T-cell (primary cell): Measurements from ENCODE around the gene DPEP2. TPM values are rescaled to one million over a fixed set of nuclear protein-coding genes. Genes with fewer than 3 reads are reported as not detected.

Experiments
- ATAC-seq, 4 experiments: fragments of 200-7000 bp in 3 of 4; fragments of 150-1000 bp in 1 of 4; cut with Tn5 transposase; replicated peaks in 1 of 4; 1 replicate in 3 of 4; 2 replicates in 1 of 4; pipeline ENCODE4 v1.10.0; 2021; ENCODE audit warnings: moderate library complexity in 3 of 4, mild to moderate bottlenecking in 2 of 4, moderate number of reproducible peaks in 1 of 4
- CTCF ChIA-PET, 2 donors: fragments of 300-600 bp; sonication (Branson Sonifier 250); formaldehyde crosslinking; loops; one replicate each; lab custom pipeline; 2022; ENCODE audit warnings: antibody characterized with exemption in 2 of 2; lab: Charles Lee
- POLR2A ChIA-PET, 2 donors: fragments of 300-600 bp; sonication (Branson Sonifier 250); formaldehyde crosslinking; loops; one replicate each; lab custom pipeline; 2022; ENCODE audit warnings: antibody characterized with exemption in 2 of 2; lab: Charles Lee
- DNase-seq, 35 experiments: peaks; one replicate each; pipeline versions ENCODE4 v3.0.0 to v3.0.0-alpha.2; 2013 to 2023
- H3K27ac ChIP-seq: one replicate; pipeline ENCODE4 v1.5.1; 2013; ENCODE audit warnings: low read length
- H3K27me3 ChIP-seq, 2 experiments: replicated peaks in 1 of 2; 1 replicate in 1 of 2; 2 replicates in 1 of 2; pipeline versions ENCODE4 v1.6.1 to v1.7.0; 2013; ENCODE audit warnings: low read length in 1 of 2, mixed read lengths in 1 of 2; ENCODE audit not compliant: control insufficient read depth in 2 of 2, insufficient read depth in 2 of 2; ENCODE audit errors: extremely low read depth in 1 of 2
- H3K36me3 ChIP-seq, 2 donors: 1 replicate in 1 of 2; 2 replicates in 1 of 2; pipeline versions ENCODE4 v1.6.1 to v1.7.0; 2013; ENCODE audit warnings: low read length in 1 of 2; ENCODE audit not compliant: control insufficient read depth in 2 of 2, insufficient read depth in 1 of 2; ENCODE audit errors: extremely low read depth in 1 of 2
- H3K4me1 ChIP-seq, 2 experiments: 1 replicate in 1 of 2; 2 replicates in 1 of 2; pipeline versions ENCODE4 v1.6.1 to v1.7.0; 2013; ENCODE audit warnings: low read length in 2 of 2, mixed read lengths in 1 of 2; ENCODE audit not compliant: insufficient read depth in 2 of 2, control insufficient read depth in 1 of 2; ENCODE audit errors: extremely low read depth in 1 of 2
- H3K4me3 ChIP-seq, 2 donors: 1 replicate in 1 of 2; 2 replicates in 1 of 2; pipeline versions ENCODE4 v1.5.1 to v1.7.0; 2013; ENCODE audit warnings: mild to moderate bottlenecking in 2 of 2, low read length in 1 of 2, moderate library complexity in 1 of 2; ENCODE audit not compliant: control insufficient read depth in 1 of 2; ENCODE audit errors: extremely low read depth in 1 of 2
- H3K9me3 ChIP-seq: 2 replicates; pipeline ENCODE4 v1.7.0; 2013
- H3K27ac Mint-ChIP-seq, 2 donors: one replicate each; pipeline ENCODE4 v1.8.0; 2020 to 2021; ENCODE audit warnings: mild to moderate bottlenecking in 2 of 2, mixed read lengths in 2 of 2
- H3K27me3 Mint-ChIP-seq, 2 donors: one replicate each; pipeline ENCODE4 v1.8.0; 2021 to 2022; ENCODE audit warnings: mixed read lengths in 2 of 2
- H3K36me3 Mint-ChIP-seq: one replicate; pipeline ENCODE4 v1.8.0; 2021; ENCODE audit warnings: mixed read lengths
- H3K4me1 Mint-ChIP-seq, 3 donors: one replicate each; pipeline ENCODE4 v1.8.0; 2020 to 2022; ENCODE audit warnings: mixed read lengths in 3 of 3, mild to moderate bottlenecking in 1 of 3
- H3K4me3 Mint-ChIP-seq, 3 donors: one replicate each; pipeline ENCODE4 v1.8.0; 2020 to 2022; ENCODE audit warnings: mild to moderate bottlenecking in 3 of 3, mixed read lengths in 3 of 3, moderate library complexity in 3 of 3
- H3K9me3 Mint-ChIP-seq, 3 donors: one replicate each; pipeline ENCODE4 v1.8.0; 2020 to 2022; ENCODE audit warnings: mixed read lengths in 3 of 3
- WGBS: methylation state at CpG from one replicate; pipeline ENCODE4 v1.1.5; 2013; ENCODE audit warnings: missing lambda C conversion rate; ENCODE audit not compliant: insufficient coverage; 5-methylcytosine and 5-hydroxymethylcytosine counted together
- total RNA-seq, 35 experiments: library from RNA in 6 of 35; stranded (reverse) in 6 of 35; fragments of 120-200 nt in 1 of 35; gene quantifications; one replicate each; pipeline versions ENCODE4 v1.2.1 to v1.2.4 and lab custom pipeline; 2013 to 2026

Gene DPEP2
- total RNA-seq, 5 donors from 2014 or later (not counting 1 experiment from before 2014, with no cell fraction given), result 51.5 to 122 (median 100) TPM

DNA sequence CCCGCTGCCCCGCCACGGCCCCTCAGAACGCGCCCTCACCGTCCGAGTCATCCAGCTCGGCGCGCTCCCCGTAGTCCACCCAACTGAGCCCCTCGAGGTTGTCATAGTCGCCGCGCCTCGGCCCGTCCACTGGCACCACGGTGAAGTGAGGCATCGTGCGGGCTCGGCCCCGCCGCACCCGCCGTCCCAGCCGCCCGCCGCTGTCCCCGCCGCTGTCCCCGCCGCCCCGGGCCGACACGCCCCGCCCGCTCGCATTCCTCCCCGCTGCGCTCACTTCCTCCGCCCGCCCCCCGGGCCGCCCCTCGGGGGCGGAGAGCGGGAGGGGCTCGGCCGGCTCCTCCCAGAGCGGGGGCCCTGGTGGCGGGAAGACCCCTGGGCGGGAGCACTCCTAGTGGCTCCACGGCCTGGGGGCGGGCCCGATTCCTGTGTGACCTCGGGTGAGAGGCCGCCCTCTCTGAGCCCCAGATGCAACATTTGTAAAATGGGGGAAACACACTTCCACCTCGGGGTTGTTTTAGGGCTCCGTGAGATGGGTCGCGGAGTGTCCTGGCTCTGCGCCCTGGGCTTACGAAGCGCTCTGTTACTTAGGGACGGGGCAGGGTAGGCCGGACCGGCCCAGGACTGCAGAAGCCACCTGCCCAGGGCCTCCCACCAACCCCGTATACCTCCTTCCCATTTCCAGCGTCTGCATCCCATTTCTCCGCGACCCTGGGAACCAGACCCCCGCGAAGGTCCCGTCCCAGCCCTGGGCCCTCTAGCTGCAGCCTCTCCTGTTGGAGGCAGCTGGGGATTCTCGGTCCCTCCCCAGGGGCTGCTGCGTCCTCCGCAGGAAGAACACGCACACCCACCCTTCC is 30.7 kb downstream of the DPEP2 start, which contains the start of gene SLC12A4:
Gene SLC12A4, minus strand, starts transcription at position 238 of the 854 bp plus-strand sequence. Its CDS starts 84 bp downstream, at position 154.
- H3K27me3 ChIP-seq, result no peaks in the 10 kb centered on the region
- peak; percentile 87 to 93 (median 89) for ATAC-seq
- H3K9me3 Mint-ChIP-seq, result no peaks in the 10 kb centered on the region
- CTCF ChIA-PET, result interaction anchor here in 1 of 2 donors (1.0 kb wide), 1 partner anchor 20 kb away, joined by 3 read pairs; no protein-coding TSS in a partner anchor
- POLR2A ChIA-PET, result no interaction called here
- 1% methylated on average over 78 of the region's 78 CpGs for WGBS
- H3K36me3 ChIP-seq, result no peaks in the 10 kb centered on the region
- peaks cover 21 to 36% (median 23%) of the 10 kb centered on the region in 3 donors for H3K4me1 Mint-ChIP-seq
- H3K27ac Mint-ChIP-seq, result peak within 1 kb of the TSS; percentile 91 to 92
- H3K36me3 Mint-ChIP-seq, result no peaks in the 10 kb centered on the region
- peak within 1 kb of the TSS; percentile 85 to 98 (median 94) for H3K4me3 Mint-ChIP-seq
- DNase-seq, result peak; percentile 70 to 89 (median 81)
- H3K27me3 Mint-ChIP-seq, result no peaks in the 10 kb centered on the region
- H3K27ac ChIP-seq, result peak within 1 kb of the TSS; percentile 40
- H3K4me3 ChIP-seq, result peak within 1 kb of the TSS; percentile 58 to 89
- H3K9me3 ChIP-seq, result no peaks in the 10 kb centered on the region
- peaks cover 10 to 28% of the 10 kb centered on the region in 2 experiments for H3K4me1 ChIP-seq

DNA sequence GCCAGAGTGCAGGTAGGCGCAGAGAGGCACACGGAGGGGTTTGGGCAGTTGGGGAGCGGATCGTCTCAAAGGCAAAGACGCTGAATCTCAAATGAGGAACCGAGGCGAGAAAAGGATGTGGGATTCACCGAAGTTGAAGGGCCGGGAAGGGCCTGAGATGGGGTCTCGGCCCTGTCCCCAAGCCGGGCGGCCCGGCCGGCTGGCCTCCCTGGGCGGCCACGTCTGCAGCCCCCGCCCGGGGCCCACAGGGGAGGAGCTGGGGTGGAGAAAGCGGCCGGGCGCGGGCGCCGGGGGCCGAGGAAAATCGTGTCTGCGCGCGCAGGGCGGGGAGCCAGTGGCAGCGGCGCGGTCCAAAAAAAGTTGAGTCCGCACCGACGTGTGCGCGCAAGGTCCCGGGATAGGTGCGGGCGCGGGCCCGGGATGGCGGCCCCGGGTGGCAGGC is 31.3 kb downstream of the DPEP2 start:
- ChIA-PET POLR2A (no interaction called here), CTCF (no interaction called here)
- DNase-seq (peak in 8 of 35 experiments; percentile 5 to 50 (median 18)), ATAC-seq (peak in 3 of 4 experiments; percentile 20 to 32 (median 31))
- Mint-ChIP-seq H3K27ac (peak overlapping the region; percentile 90 to 91), H3K9me3 (no peaks in the 10 kb centered on the region), H3K36me3 (peaks cover 2% of the 10 kb centered on the region), H3K4me3 (peak overlapping the region; percentile 85 to 98 (median 94)), H3K27me3 (no peaks in the 10 kb centered on the region), H3K4me1 (peaks cover 21 to 36% (median 23%) of the 10 kb centered on the region in 3 donors)
- no peak overlapping the region for H3K27ac ChIP-seq
- H3K4me3 ChIP-seq, result peak overlapping the region; percentile 58 to 73
- no peaks in the 10 kb centered on the region for H3K27me3 ChIP-seq
- WGBS, result under 1% methylated on average over 45 of the region's 45 CpGs
- H3K36me3 ChIP-seq, result peaks cover 0 to 2% of the 10 kb centered on the region in 2 donors
- peaks cover 10 to 28% of the 10 kb centered on the region in 2 experiments for H3K4me1 ChIP-seq
- no peaks in the 10 kb centered on the region for H3K9me3 ChIP-seq

DNA sequence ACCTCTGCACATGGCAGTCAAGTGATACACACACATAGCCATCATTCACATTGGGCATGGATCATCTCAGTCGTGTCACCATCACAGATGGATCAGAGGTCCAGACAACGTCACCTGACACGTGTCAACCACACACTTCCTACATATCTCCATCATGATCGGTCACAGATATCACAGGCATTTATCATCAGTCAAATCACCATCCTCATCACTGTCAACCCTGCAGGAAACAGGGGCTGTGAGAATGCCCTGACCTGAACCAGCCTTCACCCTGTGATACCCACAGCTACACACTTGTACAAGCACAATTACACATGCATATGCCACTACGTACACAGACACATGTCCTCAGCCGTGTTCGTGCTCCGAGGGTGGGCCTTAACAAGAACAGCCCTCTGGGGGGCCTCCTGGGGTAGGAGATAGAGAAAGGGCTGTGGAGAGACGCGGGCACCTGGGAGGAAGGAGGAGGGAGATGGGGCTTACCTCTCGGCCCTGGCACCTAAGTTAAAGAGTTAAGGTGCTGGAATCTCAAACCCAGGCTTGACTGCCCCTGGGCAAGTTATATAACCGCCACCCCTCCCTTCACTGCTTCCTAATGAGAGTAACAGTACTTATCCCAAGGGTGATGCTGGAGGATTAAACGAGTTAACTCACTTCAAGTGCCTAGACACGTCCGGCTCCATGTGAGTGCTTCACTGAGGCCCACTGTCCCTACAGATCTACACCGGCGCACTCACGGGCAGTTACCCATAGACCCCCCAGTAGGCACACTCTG is 31.9 kb downstream of the DPEP2 start:
- no peaks in the 10 kb centered on the region for H3K9me3 ChIP-seq
- no peaks in the 10 kb centered on the region for H3K27me3 ChIP-seq
- H3K4me1 ChIP-seq, result peaks cover 10 to 28% of the 10 kb centered on the region in 2 experiments
- H3K4me3 Mint-ChIP-seq, result peak overlapping the region; percentile 85 to 98 (median 94)
- ChIA-PET CTCF (no interaction called here), POLR2A (interaction anchor here in 1 of 2 donors (0.7 kb wide), 1 partner anchor 151 kb away, joined by 3 read pairs; no protein-coding TSS in a partner anchor)
- ATAC-seq, result no peak
- DNase-seq, result peak in 10 of 35 experiments; percentile 3 to 44 (median 20)
- H3K4me1 Mint-ChIP-seq, result peaks cover 21 to 36% (median 23%) of the 10 kb centered on the region in 3 donors
- H3K4me3 ChIP-seq, result peak overlapping the region; percentile 58 to 73
- H3K27ac ChIP-seq, result no peak overlapping the region
- peaks cover 0 to 4% of the 10 kb centered on the region in 2 donors for H3K36me3 ChIP-seq
- H3K9me3 Mint-ChIP-seq, result no peaks in the 10 kb centered on the region
- peaks cover 7% of the 10 kb centered on the region for H3K36me3 Mint-ChIP-seq
- H3K27ac Mint-ChIP-seq, result peak overlapping the region; percentile 90 to 91
- WGBS, result 23% methylated on average over 5 of the region's 18 CpGs
- no peaks in the 10 kb centered on the region for H3K27me3 Mint-ChIP-seq

DNA sequence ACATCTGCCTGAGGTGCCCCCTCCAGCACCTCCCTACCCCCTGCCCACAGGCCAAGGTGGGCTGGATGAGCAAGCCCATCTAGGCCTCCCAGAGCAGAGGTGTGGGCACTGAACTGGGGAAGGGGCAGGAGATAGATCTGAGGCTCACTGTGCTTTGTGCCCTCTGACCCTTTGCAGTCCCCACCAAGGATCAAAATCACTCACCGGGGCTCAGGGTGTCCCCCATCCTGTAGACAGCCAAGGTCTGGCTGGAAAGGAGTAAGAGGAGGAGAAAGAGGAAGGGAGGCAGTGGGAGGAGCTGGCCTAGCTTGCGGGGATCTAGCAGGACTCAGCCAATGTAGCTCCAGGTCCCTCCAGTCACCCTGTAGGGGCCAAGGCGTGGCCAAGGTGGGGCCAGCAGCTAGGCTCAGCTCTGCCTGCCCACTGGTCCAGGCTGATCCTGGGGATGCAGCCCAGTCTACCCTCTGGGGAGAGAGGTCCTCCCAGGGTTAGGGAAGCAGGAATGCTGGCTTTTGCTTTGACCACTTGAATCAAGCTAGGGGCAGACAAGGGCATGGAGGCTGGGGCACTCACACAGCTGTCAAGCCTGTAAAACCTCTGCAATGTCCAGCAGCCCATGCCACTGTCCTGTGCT is 32.6 kb downstream of the DPEP2 start:
- ChIA-PET POLR2A (interaction anchor here in 1 of 2 donors (0.7 kb wide), 1 partner anchor 151 kb away, joined by 3 read pairs; no protein-coding TSS in a partner anchor), CTCF (interaction anchor here in 1 of 2 donors (0.5 kb wide), 1 partner anchor 86 kb away, joined by 6 read pairs; no protein-coding TSS in a partner anchor)
- Histone ChIP-seq H3K27me3 (no peaks in the 10 kb centered on the region), H3K27ac (no peak overlapping the region), H3K4me1 (peaks cover 10 to 28% of the 10 kb centered on the region in 2 experiments), H3K4me3 (no peak overlapping the region), H3K9me3 (no peaks in the 10 kb centered on the region), H3K36me3 (peaks cover 0 to 10% of the 10 kb centered on the region in 2 donors)
- 88% methylated on average over 1 of the region's 3 CpGs for WGBS
- H3K36me3 Mint-ChIP-seq, result peaks cover 7% of the 10 kb centered on the region
- DNase-seq, result no peak
- ATAC-seq, result no peak
- no peaks in the 10 kb centered on the region for H3K9me3 Mint-ChIP-seq
- no peaks in the 10 kb centered on the region for H3K27me3 Mint-ChIP-seq
- H3K27ac Mint-ChIP-seq, result peak overlapping the region in 1 of 2 donors; percentile 91
- peak overlapping the region; percentile 85 to 98 (median 94) for H3K4me3 Mint-ChIP-seq
- peaks cover 21 to 36% (median 23%) of the 10 kb centered on the region in 3 donors for H3K4me1 Mint-ChIP-seq

DNA sequence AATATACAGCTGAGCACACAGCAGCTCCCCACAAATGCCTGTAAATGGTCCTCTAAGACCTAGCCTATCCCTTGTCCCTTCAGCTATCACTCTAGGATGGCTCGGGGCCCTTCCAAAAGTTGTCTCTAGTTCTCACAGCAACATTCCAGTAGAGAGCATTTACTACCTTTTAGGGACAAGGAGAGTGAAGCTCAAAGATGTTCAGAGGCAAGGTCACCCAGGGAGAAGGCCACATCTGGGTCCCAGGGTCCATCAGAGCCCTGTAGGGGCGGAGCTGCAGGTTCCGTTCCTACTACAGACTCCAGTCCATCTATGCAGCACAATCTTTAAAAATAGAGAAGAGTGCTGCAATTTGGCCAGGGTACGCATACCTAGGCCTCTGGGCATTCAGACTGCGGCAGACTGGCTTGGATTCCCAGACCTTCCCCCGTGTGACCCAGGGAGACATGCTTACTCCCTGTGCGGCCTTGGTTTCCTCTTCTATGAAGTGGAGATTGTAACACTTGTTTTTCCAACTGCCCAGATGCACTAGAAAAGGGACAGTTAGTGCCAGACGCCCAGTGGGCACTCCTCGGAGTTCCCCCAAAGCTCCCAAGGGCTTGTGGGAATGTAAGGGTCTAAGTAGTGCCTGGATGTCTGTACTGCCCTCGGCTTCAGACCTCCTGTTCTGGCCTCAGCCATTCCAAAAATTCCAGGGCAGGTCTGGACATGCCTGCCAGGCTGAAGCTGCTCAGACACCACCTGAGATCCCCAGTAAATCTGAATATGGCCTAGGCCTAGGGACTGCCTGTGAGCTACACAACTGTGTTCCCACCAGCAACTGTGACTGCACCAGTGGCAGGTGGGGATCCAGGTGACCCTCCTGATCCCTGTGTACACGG is 33.4 kb downstream of the DPEP2 start:
- Histone ChIP-seq H3K27me3 (no peaks in the 10 kb centered on the region), H3K36me3 (peaks cover 0 to 16% of the 10 kb centered on the region in 2 donors), H3K4me1 (peaks cover 10 to 28% of the 10 kb centered on the region in 2 experiments), H3K27ac (no peak overlapping the region), H3K9me3 (no peaks in the 10 kb centered on the region), H3K4me3 (no peak overlapping the region)
- peaks cover 9% of the 10 kb centered on the region for H3K36me3 Mint-ChIP-seq
- DNase-seq (no peak), ATAC-seq (no peak)
- POLR2A ChIA-PET, result interaction anchor here in 1 of 2 donors (0.6 kb wide), 2 partner anchors 18 to 29 kb away, joined by 3 read pairs; no protein-coding TSS in a partner anchor
- WGBS, result 98% methylated on average over 10 of the region's 11 CpGs
- CTCF ChIA-PET, result interaction anchor here (0.5 to 0.6 kb wide), 3 partner anchors 28 to 87 kb away, joined by 4 to 6 read pairs (median 4); no protein-coding TSS in a partner anchor
- H3K27ac Mint-ChIP-seq, result no peak overlapping the region
- peaks cover 21 to 36% (median 23%) of the 10 kb centered on the region in 3 donors for H3K4me1 Mint-ChIP-seq
- H3K4me3 Mint-ChIP-seq, result peak overlapping the region in 2 of 3 donors; percentile 85 to 98
- H3K27me3 Mint-ChIP-seq, result no peaks in the 10 kb centered on the region
- no peaks in the 10 kb centered on the region for H3K9me3 Mint-ChIP-seq
